GM23338 (cell line): ENCODE measurements around the gene DGCR8. TPM values are rescaled to one million over a fixed set of nuclear protein-coding genes. Genes with fewer than 3 reads are reported as not detected.

Source experiments
- ATAC-seq: fragments of 200-7000 bp; cut with Tn5 transposase; 3 replicates; pipeline ENCODE4 v1.9.1; 2020
- DNase-seq: peaks from one replicate; pipeline ENCODE4 v3.0.0-alpha.2; 2015; ENCODE audit warnings: low spot score
- H2AFZ ChIP-seq: fragments of 200-600 bp; sonication (generic); 2 replicates; pipeline ENCODE4 v1.8.0; 2016; ENCODE audit warnings: antibody characterized with exemption, mild to moderate bottlenecking, moderate library complexity
- H3F3A ChIP-seq: fragments of 200-600 bp; sonication (generic); replicated peaks from 2 replicates; pipeline ENCODE4 v1.8.0; 2017; ENCODE audit warnings: antibody characterized with exemption, mixed run types, low read depth
- H3K27ac ChIP-seq: fragments of 200-600 bp; sonication (generic); 2 replicates; pipeline ENCODE4 v1.6.1; 2016; ENCODE audit warnings: low read depth
- H3K27me3 ChIP-seq: fragments of 200-600 bp; sonication (generic); 2 replicates; pipeline ENCODE4 v1.8.0; 2016; ENCODE audit warnings: mild to moderate bottlenecking, mixed run types, moderate library complexity; ENCODE audit not compliant: insufficient read depth
- H3K36me3 ChIP-seq: fragments of 200-600 bp; sonication (generic); 2 replicates; pipeline ENCODE4 v1.8.0; 2016; ENCODE audit warnings: mild to moderate bottlenecking; ENCODE audit not compliant: insufficient read depth
- H3K4me1 ChIP-seq: fragments of 200-600 bp; sonication (generic); 2 replicates; pipeline ENCODE4 v1.8.0; 2016; ENCODE audit warnings: mild to moderate bottlenecking, moderate library complexity; ENCODE audit not compliant: insufficient read depth
- H3K4me2 ChIP-seq: fragments of 200-600 bp; sonication (generic); 2 replicates; pipeline ENCODE4 v1.7.1; 2017; ENCODE audit warnings: mixed run types
- H3K4me3 ChIP-seq: fragments of 200-600 bp; sonication (generic); 2 replicates; pipeline ENCODE4 v1.6.1; 2016; ENCODE audit warnings: mixed run types
- H3K79me2 ChIP-seq: fragments of 200-600 bp; sonication (generic); replicated peaks from 2 replicates; pipeline ENCODE4 v1.8.0; 2017; ENCODE audit warnings: mild to moderate bottlenecking; ENCODE audit not compliant: insufficient read depth
- H3K9me2 ChIP-seq: fragments of 200-600 bp; sonication (generic); 2 replicates; pipeline ENCODE4 v1.8.0; 2017; ENCODE audit not compliant: insufficient read depth
- H4K20me1 ChIP-seq: fragments of 200-600 bp; sonication (generic); replicated peaks from 2 replicates; pipeline ENCODE4 v1.8.0; 2017; ENCODE audit warnings: mild to moderate bottlenecking; ENCODE audit not compliant: insufficient read depth
- H3K27ac Mint-ChIP-seq: 2 replicates; pipeline ENCODE4 v1.8.0; 2020; ENCODE audit warnings: inconsistent platforms, mild to moderate bottlenecking, moderate library complexity, mixed read lengths
- H3K27me3 Mint-ChIP-seq: 3 replicates; pipeline ENCODE4 v1.8.0; 2022; ENCODE audit warnings: low read depth, mild to moderate bottlenecking, moderate library complexity, mixed read lengths, inconsistent platforms; ENCODE audit not compliant: insufficient read depth, poor library complexity
- H3K36me3 Mint-ChIP-seq: 3 replicates; pipeline ENCODE4 v1.8.0; 2021; ENCODE audit warnings: low read depth, mild to moderate bottlenecking, inconsistent platforms, moderate library complexity, mixed read lengths
- H3K4me1 Mint-ChIP-seq: 3 replicates; pipeline ENCODE4 v1.8.0; 2020; ENCODE audit warnings: mild to moderate bottlenecking, inconsistent platforms, mixed read lengths
- H3K4me3 Mint-ChIP-seq: 3 replicates; pipeline ENCODE4 v1.8.0; 2021; ENCODE audit warnings: moderate library complexity, mild to moderate bottlenecking, inconsistent platforms, mixed read lengths
- H3K9me3 Mint-ChIP-seq: 3 replicates; pipeline ENCODE4 v1.8.0; 2020; ENCODE audit warnings: moderate library complexity, mild to moderate bottlenecking, inconsistent platforms, mixed read lengths
- CREB1 ChIP-seq: fragments of 250-450 bp; sonication (Bioruptor Pico); IDR thresholded peaks from 2 replicates; pipeline ENCODE4 v1.5.0; 2020; ENCODE audit warnings: low read depth, mild to moderate bottlenecking, moderate library complexity
- CTCF ChIP-seq, 2 experiments: fragments of 200-600 bp in 1 of 2; sonication (generic) in 1 of 2; conservative IDR thresholded peaks; 2 replicates each; pipeline versions ENCODE4 v1.5.1 to v1.6.1; 2016 to 2017; ENCODE audit warnings: antibody characterized with exemption in 2 of 2, low read depth in 2 of 2, mild to moderate bottlenecking in 2 of 2, moderate library complexity in 1 of 2
- JUNB ChIP-seq: IDR thresholded peaks from one replicate; pipeline ENCODE4 v1.6.1; 2016; ENCODE audit warnings: antibody characterized with exemption; ENCODE audit not compliant: unreplicated experiment
- ZNF462 ChIP-seq: fragments of 250-450 bp; sonication (Bioruptor Pico); IDR thresholded peaks from 2 replicates; pipeline ENCODE4 v1.5.0; 2020; ENCODE audit warnings: mild to moderate bottlenecking, moderate library complexity
- polyA plus RNA-seq: library from polyadenylated mRNA; unstranded; fragments of >200 nt; fragmentation: Nextera tagmentation; extraction: Ambion mirVana; gene quantifications from 2 replicates; pipeline ENCODE4 v1.2.1, GENCODE V29; 2016
- total RNA-seq: library from RNA; depleted of rRNA; stranded (reverse); fragments of >200 nt; shearing (Covaris generic); gene quantifications from 2 replicates; pipeline ENCODE4 v1.2.3, GENCODE V29; 2014

The DGCR8 gene
- total and polyA plus RNA-seq, 2 experiments from 2014 or later = 12.2 to 48.9 TPM

- peak overlapping the region; percentile 79; the same call in 1 of the 2 replicates for H3K27ac ChIP-seq
- H3K4me1 ChIP-seq = peaks cover 12% of the 10 kb centered on the region; the same call in 1 of the 2 replicates
- Mint-ChIP-seq H3K4me3 (peak overlapping the region; percentile 26; the same call in 2 of the 3 replicates), H3K9me3 (no peaks in the 10 kb centered on the region; the same call in 2 of the 3 replicates), H3K4me1 (peaks cover 36% of the 10 kb centered on the region), H3K27me3 (peaks cover 37% of the 10 kb centered on the region), H3K36me3 (peaks cover 66% of the 10 kb centered on the region), H3K27ac (peak overlapping the region; percentile 92)
- no peak overlapping the region for H3K4me3 ChIP-seq
- peaks cover 31% of the 10 kb centered on the region for H3F3A ChIP-seq
- H3K9me2 ChIP-seq = no peaks in the 10 kb centered on the region
- DNase-seq = peak; percentile 89
- H4K20me1 ChIP-seq = peaks cover 61% of the 10 kb centered on the region
- H3K79me2 ChIP-seq = peaks cover 82% of the 10 kb centered on the region
- peak; percentile 82 for ATAC-seq
- TF ChIP-seq CTCF (conservative IDR thresholded peaks at IDR 0.05; ENCODE audit: low read depth in 2 of 2) (peak; percentile 66 to 75), ZNF462 (CRISPR knock-in tag) (no peak), JUNB (no peak), CREB1 (CRISPR knock-in tag) (peak; percentile 39; the same call in 1 of the 2 replicates)
- no peak overlapping the region for H2AFZ ChIP-seq
- H3K36me3 ChIP-seq = peaks cover 27% of the 10 kb centered on the region
- peak overlapping the region; percentile 43; the same call in 1 of the 2 replicates for H3K4me2 ChIP-seq
- H3K27me3 ChIP-seq = no peaks in the 10 kb centered on the region
Measured at GRCh38 chr22:20084547-20085413, 4.7 kb downstream of the DGCR8 start.
